DMS79 treated with DMSO at 0.1 percent for 48 hours (cell line): ENCODE measurements around the gene ARFIP1.
A peak's percentile ranks its signal among the peaks of the same experiment; 100 is the strongest.
"Not testable (repeated sequence)": the region's sequence is repeated elsewhere in the genome, so short reads cannot be mapped to it uniquely, and the experiment has no call there.

Experiments used
- DNase-seq: peaks from one replicate; lab custom pipeline; 2025; lab: John Stamatoyannopoulos, UW

Gene ARFIP1, protein sequence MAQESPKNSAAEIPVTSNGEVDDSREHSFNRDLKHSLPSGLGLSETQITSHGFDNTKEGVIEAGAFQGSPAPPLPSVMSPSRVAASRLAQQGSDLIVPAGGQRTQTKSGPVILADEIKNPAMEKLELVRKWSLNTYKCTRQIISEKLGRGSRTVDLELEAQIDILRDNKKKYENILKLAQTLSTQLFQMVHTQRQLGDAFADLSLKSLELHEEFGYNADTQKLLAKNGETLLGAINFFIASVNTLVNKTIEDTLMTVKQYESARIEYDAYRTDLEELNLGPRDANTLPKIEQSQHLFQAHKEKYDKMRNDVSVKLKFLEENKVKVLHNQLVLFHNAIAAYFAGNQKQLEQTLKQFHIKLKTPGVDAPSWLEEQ

GRCh38 chr4:152779513-152780266 lies at the start of gene ARFIP1, which contains the start of gene TIGD4:
TSS of gene ARFIP1 (plus strand) at chr4:152779954. CDS start at chr4:152829634, 49,680 bp downstream.
TSS of gene TIGD4 (minus strand) at chr4:152779730. CDS start at chr4:152771004, 8,726 bp downstream.
- peak; percentile 83 for DNase-seq

- DNase-seq: no peak
These were observed 47.8 kb upstream of the ARFIP1 start for GRCh38 chr4:152731997-152732396.

DNA sequence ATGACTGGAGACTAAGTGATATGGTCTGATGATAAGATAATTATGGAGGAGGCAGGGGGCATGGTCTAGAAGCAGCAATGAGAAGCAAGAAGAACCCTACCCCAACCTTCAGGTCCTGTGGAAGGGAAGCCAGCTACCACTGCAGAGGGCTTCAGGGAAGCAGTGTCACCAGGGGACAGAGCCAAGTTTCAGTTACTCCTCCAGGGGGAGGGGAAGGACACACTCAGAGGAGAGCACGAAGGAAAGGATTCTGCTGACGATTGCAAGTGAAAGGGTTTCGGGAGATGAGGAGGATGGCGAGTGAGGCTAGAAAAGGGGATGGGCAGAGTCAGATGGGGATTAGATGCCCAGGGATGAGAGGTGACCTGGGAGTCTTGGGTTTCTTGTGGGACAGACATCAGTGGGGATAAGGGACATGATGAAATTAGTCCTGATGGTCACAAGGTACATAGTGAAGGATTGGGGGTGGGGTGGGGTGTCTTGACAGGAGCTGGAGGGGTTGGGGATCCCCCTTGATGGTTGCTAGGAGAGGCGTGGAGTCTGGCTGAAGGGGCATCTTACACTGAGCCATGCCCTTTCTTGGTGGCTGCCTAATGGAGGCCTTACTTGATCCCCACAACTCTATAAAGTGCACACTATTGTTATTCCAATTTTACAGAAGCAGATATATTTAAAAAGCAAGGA lies 45.6 kb upstream of the ARFIP1 start:
- no peak for DNase-seq

DNA sequence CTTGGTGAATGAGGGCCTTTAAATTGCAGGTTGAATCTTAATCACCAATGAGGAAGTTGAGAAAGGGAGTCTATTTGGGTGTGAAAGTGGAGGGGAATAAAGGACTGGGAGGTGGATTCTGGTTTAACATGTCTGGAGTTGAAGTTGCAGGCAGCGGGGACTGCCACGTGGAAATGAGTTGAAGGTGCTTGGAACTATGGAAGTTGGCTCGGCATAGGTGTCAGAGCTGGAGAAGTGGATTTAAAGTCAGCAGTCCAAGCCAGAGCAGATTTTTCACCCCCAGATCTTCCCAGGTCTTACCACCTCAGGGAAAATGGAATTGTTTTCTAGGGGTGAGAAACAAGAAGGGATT lies 45.1 kb upstream of the ARFIP1 start:
- DNase-seq: no peak

GRCh38 chr4:152735396-152735859 lies 44.3 kb upstream of the ARFIP1 start:
- peak; percentile 46 for DNase-seq

- DNase-seq: peak; percentile 31
These were observed 43.8 kb upstream of the ARFIP1 start for GRCh38 chr4:152735906-152736305.

- no peak for DNase-seq
These were observed 40.9 kb upstream of the ARFIP1 start for GRCh38 chr4:152738827-152739226.

GRCh38 chr4:152747444-152747843 lies 32.3 kb upstream of the ARFIP1 start:
- no peak for DNase-seq

- no peak for DNase-seq
These were observed 31.1 kb upstream of the ARFIP1 start for GRCh38 chr4:152748619-152749018.

- DNase-seq: no peak
These were observed 16.0 kb upstream of the ARFIP1 start for GRCh38 chr4:152763796-152764195.

- DNase-seq: not testable (repeated sequence)
These were observed 14.6 kb upstream of the ARFIP1 start for GRCh38 chr4:152765069-152765737.

DNA sequence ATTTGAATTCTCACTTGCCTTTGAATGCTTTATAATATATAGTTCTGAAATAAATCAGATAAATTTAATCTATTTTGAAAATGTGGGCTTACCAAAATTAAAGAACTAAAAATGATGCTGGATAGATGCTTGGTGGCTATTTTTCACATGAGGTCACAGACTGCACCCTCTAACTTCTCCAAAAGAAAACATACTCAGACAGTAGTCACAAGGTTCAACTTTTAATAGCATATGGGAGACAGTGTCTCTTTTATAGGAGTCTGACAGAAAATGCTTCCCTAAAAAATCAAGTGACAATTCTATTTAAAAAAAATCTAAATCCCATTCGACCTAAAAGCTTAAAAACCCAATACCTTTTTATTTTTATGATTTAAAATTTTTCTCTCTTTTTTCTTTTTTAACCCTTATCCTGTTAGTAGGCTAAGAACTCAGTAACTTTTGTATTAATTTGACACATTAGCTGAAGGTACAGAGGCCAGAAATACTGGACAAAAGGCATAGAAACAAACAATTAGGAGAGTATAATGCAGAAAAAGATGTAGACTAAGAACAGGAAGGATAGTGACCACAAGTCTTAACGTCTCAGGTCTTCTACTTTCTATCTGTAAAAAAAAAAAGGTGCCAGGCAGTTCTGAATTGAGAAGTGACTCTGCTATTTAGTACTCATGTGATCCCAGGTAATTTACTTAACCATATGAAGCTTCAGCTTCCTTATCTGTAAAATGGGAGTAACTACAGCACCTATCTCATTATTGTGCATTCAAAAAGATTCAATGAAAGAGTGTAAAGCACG lies 7.8 kb upstream of the ARFIP1 start:
- DNase-seq: no peak

GRCh38 chr4:152773339-152773738 lies 6.4 kb upstream of the ARFIP1 start:
- no peak for DNase-seq

GRCh38 chr4:152773953-152774352 lies 5.8 kb upstream of the ARFIP1 start:
- no peak for DNase-seq

GRCh38 chr4:152776352-152776751 lies 3.4 kb upstream of the ARFIP1 start:
- no peak for DNase-seq

- DNase-seq: no peak
These were observed 2.3 kb upstream of the ARFIP1 start for GRCh38 chr4:152777488-152777887.

DNA sequence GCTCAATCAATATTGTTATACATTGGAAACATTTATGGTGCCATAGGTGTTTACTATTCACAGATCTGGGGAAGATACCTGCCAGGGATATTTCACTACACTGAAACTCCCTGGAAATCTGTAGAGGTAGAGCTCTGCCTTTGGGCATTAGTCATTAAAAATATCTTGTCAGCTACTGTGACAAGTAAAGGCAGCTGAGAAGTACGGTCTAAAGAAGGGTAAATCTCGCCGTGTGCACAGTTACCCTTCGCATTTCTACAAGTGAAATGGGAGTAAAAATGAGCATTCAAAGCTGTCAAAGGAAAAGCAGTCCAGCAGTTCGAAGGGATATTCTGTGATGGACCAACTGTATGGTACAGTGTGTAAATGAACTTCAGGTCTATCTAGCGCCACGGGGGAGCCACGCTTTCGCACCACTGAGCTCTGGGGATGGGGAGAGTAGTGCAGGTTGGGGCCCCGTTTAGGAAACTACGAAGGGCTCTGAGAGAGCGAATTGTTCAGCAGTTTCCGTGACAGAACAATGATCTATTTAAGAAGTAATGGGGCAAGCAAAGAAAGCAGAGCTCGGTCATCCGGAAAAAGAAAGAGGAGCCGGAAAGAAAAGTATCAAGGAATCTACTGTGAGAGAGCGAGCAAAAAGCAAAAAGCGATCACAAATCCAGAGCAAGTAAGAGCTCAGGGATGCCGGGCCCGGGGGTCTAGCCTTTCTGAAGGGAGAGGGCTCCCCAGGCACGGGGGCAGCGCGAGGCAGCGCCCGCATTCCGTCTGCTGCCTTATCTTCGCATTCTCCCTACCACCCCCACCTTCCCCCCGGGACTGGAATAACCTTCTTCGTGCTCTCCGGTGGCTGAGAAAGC lies 870 bp upstream of the ARFIP1 start:
- peak; percentile 22 for DNase-seq

DNA sequence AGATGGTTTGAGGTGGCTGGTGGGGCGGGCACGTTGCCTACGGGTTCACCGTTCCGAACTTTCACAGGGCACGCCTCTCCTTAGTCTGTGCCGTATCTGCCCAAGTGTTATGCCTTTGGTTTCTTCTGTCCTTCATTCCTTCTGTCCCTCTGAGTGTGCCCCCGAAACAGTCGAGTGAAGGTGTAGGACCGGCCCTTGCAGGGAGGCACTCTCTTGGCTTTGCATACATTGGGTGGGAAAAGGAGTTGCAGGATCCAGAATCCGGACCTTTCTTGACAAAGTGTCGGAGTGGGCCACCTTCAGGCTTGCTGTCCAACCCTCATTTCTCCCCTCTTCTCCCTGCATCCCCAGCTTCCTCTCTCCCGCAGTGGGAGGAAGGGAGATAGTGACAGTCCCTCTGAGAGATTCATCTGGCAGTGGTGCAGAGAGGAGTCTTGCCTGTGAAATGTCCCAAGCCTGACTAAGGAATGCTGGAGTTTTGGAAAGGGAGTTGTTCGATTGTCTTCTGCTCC lies 569 bp downstream of the ARFIP1 start:
- no peak for DNase-seq

- DNase-seq: no peak
These were observed 5.0 kb downstream of the ARFIP1 start for GRCh38 chr4:152784490-152785350.
